DMS 273 treated with DMSO at 0.1 percent for 48 hours (cell line): Measurements from ENCODE around the gene WDFY4.

Source experiments
- DNase-seq: peaks from one replicate; lab custom pipeline; 2025; lab: John Stamatoyannopoulos, UW

Gene WDFY4

DNA sequence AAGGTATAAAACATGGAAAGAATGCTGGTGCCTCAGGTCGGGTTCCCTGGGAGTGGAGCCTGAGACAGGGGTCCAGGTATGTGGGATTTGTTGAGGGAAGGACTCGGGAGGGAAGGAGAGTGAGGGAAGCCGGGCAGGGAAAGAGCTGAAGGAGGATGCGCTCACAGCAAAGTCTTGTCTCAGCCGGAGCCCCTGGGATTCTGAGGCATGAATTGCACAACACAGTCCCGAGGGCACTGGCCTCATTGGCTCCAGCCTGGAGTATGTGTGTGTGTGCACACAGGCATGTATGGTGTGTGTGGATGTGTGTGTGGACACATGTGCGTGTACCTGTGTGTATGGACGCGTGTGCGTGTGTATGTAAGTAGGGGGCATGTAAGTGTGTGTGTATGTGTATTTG, 87.4 kb downstream of the WDFY4 start:
- DNase-seq = no peak

DNA sequence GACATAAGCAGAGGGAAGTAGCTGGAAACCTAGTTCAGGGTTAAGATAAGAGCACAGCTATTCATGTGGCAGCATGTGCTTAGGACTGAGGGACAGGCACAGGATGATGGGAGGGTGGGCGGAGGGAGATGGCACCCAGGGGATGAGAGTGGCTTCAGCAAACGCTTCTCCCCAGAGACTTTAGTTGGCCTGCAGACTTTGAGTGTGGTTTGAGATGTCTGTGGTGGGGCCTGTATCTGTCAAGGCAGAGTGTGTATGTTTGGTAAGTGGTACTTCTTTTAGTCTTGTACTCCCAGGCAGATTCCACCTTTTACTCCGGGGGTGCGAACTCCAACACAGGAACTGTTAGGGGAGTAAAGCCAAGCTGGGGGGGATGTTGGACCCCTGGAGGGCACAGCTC, 88.9 kb downstream of the WDFY4 start:
- no peak for DNase-seq

DNA sequence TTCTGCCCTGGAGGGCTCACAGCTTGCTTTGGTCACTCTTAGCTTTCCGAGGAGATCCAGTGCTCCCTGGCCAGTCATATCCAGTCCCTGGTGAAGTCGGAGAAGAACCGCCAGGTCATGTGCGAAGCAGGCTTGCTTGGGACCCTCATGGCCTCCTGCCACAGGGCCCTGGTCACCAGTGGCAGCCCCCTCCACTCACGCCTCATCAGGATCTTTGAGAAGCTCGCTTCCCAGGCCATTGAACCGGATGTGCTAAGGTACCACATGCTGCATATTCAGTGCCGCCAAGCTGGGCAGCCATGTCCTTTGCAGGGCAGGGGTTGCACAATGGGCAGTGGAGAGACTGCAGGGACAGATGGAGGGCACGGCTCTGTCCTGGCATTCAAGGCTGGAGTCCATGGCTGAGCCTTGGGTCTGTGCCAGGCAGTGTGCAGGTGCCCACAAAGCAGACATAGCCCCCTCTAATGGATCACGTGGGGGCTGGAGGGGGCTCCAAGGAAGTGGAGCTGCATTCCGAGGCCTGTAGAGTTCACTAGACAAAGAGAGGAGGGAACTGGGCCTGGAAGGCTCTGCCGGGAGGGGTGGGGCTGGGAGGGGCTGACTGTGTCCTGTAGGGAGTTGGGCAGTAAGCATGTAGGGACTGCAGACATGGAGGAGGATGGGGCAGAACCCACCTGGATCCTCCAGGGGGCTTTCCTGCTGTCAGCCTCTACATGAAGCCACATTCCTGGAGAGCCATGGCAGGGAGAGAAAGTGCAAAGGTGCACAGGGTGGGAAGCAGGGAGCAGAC, 89.9 kb downstream of the WDFY4 start:
- DNase-seq = no peak

DNA sequence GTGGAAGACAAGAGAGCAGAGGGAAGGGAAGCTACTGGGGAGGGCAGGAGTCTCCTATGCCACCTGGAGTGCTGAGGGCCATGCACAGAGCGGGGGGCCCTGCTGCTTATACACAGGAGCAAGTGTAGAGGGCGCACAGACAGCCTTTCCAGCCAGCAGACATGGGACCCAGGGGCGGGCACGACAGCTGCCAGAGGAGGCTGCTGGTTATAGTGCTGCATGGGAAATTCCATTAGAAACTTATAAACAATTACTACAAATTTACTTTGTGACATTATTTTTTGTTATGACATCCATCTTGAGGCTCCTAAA, 90.5 kb downstream of the WDFY4 start:
- DNase-seq = no peak

DNA sequence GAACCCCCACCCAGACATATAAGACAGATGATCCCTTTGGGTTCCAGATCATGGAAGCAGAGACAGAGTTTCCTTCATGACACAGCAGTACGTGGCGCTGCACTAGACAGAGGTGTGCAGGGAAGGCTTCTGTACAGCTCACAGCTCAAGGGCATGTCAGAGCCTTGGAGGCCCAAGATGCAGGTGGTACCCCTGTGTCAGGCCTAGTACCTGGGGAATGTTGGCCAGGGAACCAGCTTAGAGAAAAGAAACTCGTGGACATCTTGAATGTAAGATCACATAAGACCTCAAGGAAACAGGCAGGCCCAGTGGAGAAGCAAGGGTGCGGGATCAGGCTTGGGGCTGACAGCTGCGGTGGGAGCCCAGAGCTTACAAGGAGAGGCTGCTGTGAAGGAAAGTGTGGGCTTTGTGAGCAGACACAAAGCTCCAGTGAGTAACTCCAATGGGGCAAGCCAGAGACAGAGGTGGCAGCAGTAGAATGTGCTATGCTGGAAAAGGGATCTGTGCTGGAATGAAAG, 91.4 kb downstream of the WDFY4 start:
- no peak for DNase-seq

DNA sequence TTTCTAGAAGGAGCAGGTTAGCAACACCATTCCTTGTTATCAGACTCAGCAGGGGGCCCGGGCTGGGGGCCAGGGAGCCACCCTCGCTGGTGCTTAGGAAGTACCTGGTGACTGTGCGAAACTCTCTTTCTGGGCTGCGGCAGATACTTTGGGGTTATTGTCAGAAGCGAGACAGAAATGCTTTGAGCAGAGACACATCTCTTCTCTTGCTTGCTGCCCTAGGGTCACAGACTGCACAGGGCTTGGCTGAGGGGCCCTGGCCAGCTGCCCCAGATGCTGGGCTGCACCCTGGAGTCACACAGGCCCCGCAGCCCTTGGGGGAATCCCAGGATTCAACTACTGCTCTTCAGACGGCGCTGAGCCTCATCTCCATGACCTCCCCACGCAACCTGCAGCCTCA, 91.9 kb downstream of the WDFY4 start:
- no peak for DNase-seq

DNA sequence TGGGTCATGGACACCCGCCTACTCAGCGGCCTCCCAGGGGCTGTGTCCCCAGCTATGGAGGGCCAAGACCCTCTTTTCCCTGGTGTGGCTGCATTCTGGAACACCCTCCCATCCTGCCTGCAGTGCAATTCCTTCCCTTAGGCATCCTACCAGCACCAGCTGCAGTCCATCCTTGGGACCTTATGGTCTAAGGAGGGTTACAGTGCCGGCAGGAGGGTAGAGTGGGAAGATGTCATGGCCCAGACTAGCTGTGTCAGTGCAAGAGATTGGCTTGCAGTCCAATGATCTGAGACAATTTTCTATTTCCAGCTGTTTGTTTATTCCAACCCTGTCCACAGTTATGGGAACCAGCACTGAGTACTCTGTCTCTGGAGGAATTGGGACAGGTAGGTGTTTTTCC, 92.4 kb downstream of the WDFY4 start:
- DNase-seq = no peak

DNA sequence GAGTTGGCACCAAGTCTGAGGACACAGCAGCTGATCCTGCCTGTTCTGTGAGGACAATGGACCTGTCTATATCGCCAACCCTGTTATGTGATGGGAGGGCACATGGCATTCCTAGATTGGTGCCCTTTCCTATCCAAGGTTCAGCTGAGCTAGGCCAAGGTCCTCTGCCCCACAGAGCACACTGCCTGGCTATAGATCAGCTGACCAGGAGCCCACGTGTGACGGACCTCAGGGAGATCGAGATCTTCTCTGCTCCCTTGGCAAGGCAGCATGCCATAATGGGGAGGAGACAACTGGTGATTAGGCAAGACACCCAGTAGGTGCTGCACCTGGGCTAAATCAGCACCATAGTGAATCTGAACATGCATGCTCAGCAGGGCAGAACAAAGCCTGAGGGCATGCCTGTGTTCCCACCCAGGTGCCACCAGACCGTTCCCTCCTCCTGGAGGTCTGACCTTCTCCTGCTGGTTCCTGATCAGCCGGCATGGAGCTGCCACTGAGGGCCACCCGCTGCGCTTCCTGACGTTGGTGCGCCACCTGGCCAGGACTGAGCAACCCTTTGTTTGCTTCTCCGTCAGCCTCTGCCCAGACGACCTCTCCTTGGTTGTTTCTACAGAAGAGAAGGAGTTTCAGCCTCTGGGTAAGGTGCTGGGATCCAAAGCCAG, 93.7 kb downstream of the WDFY4 start:
- DNase-seq = no peak

DNA sequence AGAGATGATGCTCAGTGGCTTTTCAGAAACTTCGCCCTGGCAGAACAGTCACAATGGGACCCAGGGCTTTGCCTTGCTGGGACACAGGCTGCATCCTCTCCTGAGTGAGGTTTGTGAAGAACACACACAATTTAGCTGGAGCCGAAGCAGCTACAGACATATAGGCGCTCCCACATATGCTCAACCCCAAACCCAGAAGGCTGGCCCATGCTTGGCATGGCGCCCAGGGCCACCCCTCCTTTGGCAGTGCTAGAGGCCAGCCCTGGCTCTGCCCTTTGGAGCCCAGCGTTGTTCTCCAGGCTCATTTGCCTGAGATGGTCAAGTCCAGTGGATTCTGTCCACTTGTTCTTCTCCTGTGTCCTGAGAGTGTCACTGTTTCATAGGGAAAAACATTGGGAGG, 94.4 kb downstream of the WDFY4 start:
- no peak for DNase-seq

DNA sequence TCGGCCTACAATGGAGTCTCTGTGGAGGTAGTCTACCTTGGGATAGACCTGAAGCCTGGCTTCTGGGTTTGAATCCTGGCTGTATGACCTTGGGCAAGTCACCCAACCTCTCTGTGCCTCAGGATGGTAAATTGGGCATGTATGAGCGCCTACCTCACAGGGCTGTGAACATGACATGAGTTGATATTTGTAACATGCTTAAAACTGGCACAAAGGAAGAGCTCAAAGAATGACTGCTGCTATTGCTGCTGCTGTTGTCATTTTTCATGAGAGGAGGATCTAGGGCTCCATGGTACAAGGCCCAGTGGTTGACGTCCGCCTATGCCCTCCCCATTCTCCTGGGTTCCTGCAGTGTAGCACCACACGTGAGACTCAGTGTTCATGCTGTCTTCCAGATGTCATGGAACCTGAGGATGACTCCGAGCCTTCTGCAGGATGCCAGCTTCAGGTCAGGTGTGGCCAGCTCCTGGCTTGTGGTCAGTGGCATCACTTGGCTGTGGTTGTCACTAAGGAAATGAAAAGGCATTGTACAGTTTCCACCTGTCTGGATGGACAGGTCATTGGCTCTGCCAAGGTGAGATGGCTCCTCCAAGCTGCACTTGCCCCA, 95.0 kb downstream of the WDFY4 start:
- no peak for DNase-seq

DNA sequence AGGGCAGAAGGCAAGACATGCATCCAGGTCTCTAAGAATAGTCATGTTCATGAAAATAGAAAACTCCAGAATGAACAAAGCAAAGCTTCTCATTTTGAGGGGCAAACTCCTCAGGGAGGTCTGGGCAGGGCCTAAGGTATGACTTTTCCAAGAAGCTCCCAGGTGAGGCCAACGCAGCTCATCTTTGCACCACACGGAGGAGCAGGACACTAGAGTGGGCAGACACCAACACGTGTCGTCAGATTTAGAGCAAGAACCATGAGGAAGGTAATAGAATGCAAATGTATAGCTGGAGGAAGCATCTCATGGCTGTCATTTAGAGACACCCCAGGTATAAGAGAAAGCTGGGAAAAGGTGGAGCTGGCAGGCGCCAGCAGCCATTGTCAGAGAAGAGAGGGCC, 95.7 kb downstream of the WDFY4 start:
- DNase-seq = no peak

DNA sequence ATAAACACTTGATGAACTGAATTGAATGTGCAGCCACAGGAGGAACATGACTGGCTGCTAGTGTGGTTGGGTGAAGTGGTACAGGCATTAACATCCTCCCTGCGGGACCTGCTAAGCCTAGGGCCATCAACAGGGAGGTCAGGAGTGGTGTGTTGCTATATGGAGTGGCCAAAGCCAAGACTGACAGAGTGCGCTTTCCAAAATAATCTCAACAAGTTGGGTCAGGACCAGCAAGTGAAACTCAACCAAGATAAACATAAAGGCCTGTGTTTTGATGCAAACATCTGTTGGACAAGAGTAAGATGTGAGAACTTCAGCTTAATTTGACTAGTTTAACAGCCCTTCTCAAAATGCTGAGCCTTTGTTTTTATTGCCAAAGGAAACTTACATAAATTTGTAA, 97.7 kb downstream of the WDFY4 start:
- DNase-seq = no peak

DNA sequence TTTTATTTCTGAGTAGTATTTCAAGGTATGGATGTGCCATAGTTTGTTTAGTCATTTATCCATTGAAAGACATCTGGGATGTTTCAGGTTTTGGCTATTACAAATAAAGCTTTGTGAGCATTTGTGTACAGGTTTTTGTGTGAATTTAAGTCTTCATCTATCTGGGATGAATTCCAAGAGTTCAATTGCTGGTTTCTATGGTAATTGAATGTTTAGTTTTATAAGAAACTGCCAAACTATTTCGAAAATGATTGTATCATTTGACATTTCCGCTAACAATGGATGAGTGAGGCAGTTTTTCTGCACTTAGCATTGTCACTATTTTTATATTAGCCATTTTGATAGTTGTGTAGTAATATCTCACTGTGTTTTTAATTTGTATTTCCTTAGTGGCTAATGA, 99.4 kb downstream of the WDFY4 start:
- DNase-seq = no peak

DNA sequence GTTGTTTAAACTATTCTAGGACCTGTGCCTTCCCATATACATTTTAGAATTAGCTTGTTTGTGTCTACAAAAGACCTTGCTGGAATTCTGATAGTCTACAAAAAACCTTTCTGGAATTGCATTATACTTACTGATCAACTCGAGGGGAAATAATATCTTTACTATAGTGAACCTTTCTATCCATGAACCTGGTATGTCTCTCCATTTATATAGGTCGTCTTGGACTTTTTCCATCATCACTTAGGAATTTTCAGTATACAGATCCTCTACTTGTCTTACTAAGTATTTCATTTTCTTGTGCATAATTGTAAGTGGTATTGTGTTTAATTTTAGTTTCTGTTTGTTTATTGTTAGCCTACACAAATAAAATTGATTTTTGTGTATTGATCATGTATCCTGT, 101.1 kb downstream of the WDFY4 start:
- no peak for DNase-seq

DNA sequence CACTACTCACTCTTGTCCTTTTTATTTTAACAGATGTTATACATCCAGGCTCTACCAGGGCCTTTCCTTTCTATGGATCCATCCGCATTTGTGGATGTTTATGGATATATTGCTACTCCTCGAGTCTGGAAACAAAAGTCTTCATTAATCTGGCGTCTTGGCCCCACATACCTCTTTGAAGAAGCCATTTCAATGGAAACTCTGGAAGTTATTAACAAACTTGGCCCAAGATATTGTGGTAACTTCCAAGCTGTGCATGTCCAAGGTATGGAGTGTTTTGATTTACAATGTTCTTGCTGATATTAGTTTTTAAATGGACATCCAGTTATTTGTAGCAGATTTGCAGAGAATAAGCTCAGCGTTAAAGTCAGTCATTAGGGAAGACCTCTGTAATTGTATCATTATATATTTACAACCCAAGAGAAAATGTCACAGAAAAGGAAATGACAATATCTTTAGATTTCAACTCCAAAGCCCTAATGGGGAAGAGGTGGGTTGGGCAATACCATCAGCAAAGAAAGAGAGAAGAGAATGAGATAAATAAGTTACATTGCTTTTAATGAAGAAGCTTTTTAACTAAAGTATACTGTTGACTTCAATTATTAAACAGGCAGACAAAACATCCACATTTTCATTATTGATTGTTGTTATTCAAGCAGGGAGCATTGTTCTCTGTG, 102.1 kb downstream of the WDFY4 start:
- no peak for DNase-seq

DNA sequence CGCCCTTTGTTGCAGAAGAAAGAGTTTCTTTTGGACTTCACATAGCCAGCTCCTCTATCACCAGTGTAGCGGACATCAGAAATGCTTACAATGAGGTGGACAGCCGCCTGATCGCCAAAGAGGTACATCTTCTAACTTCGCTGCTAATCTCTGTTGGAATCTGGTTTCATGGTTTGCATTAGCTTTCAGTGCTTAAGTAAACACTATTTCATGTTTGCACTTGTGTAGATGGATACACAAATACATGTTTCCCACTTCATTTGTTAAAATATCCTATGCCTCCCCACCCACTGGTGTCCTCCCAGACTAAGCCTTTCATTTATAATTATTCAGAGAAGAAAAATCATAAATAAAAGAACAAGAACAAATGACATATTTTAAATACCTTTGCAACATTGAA, 103.9 kb downstream of the WDFY4 start:
- DNase-seq = no peak

DNA sequence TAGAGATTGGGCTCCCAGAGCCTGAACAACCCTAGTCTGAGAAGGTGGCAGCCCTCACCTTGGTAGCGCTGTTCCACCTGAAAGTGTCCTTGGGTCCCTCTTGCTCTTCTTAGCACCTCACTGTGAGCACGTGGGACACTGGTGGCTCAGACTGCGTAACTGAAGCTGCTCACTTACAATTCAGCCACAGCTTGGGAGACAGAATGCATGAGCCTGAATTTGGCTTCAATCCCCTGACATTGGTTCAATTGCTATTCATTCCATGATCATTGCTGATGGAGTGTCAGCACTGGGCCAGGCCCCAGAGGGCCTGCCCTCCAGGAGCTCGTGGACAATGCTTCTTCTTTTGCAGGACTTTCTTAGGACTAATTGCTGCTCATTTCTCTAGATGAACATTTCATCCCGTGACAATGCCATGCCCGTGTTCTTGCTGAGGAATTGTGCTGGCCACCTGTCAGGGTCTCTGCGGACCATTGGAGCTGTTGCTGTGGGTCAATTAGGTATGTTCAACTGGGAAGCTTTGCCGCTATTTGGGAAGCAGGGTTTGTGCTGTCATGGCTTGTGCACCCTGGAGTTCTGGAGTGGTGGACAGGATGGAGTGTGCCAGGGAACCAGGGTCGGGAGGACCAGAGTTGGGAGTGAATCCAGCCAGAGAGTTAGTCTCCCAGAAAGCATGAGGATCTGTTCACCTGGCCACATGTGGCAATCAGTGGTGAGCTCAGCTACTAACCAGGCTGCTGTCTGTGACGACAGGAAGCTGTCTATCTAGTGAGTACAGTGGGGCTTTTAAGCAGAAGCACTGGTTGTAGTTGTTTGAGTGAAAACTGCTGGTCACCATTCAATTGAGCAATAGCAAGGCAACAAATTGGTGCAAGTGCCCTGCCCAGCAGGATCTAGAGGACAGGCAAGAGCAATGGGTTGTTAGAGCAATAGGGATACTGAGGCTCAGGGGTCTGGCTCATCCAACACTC, 105.1 kb downstream of the WDFY4 start:
- DNase-seq = no peak

DNA sequence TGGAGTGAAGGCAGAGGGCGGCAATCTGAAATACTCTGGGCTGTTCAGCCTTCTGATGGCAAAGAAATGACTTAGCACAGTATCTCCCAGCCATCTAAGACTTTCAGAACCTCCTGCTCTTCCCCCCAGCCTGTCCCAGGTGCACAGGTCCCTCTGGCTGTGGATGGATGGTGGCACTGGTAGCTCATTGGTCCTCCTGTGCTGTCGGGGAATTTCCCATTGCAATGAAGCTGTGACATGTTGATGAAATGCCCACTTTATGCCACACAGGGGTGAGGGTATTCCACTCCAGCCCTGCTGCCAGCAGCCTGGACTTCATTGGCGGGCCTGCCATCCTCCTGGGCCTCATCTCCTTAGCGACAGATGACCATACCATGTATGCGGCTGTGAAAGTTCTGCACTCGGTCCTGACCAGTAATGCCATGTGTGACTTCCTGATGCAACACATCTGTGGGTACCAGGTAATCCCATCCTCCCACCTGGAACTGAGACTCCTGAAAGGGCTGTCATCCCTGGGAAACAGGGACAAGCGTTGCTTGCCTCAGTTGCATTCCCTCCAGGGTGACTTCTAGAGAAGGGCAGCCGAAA, 105.9 kb downstream of the WDFY4 start:
- DNase-seq = no peak

DNA sequence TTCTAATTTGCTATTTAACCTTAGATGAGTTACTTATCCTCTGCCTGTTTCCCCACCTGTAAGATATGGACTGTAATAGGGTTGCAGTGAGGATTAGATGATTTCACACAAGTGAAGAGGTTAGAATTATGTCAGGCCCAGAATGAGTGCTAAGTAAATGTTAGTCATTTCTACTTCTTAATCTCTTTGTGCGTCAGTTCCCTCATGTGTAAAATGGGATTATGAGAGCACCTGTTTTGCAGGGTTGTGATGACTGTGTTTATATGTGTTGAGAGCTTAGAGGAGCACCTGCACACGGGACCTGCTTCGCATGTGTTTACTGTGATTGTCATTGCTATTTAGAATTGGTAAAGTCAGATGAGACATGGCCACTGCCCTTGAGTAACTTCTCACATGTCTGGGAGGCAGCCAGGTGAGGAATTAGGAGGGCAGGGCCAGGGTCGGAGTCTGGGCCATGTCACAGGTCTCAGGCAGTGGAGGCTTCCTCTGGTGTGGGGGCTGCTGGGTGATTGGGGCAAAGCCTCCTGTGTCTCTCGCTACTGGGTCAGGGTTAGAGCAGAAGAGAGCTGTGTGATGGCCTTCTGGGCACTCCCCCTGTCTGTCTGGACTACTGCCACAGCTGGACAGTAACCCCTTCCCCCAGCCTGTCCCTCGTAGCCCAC, 106.7 kb downstream of the WDFY4 start:
- no peak for DNase-seq

DNA sequence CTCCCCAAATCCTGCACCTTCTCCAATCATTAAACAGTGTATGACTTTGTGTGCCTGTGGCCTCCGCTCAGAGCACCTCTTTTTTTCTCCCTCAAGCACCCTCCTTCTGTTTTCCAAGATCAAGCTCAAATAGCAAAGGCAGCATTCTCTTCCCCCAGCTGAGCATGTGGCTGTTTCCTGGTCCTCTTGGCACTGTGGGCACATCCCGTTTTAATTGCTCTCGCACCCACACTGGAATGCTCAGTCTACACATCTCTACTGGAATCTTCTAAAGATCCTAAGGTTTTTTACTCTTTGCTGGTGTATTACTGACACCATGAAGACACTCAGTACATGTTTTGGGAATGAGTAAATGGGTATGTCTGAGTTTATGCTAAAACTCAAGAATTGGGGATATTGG, 107.4 kb downstream of the WDFY4 start:
- DNase-seq = no peak

DNA sequence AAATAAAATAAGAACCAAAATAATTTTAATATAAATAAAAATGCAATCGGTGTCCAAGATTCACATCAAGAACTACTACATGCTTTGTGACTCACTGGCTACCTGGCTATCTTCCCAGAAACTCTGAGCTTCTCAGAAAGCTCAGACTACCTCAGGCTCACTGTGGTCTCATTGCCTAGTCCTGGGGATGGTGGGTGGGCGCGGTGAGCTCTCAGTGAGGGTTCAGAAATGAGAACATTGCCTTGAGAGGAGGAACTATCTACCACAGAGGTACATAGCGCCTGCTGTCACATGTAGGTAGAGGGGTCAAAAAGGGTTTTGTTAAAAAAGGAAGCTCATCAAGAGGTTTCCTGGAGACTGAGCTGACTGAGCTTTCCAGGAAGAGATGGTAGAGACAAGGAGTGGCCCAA, 108.0 kb downstream of the WDFY4 start:
- no peak for DNase-seq
